Loucy (cell line): ENCODE results near the gene LPCAT2.

ENCODE experiments used
- CTCF ChIP-seq: fragments of 200-600 bp; sonication (generic); conservative IDR thresholded peaks from 2 replicates; pipeline ENCODE4 v1.5.1; 2014; ENCODE audit warnings: mild to moderate bottlenecking, antibody characterized with exemption, low read length
- EZH2phosphoT487 ChIP-seq: fragments of 200-600 bp; IDR thresholded peaks from 2 replicates; pipeline ENCODE4 v1.6.1; 2018; ENCODE audit warnings: antibody characterized with exemption, mild to moderate bottlenecking, moderate library complexity, borderline replicate concordance

GRCh38 chr16:55613613-55614335 is 104.9 kb downstream of the LPCAT2 start:
- TF ChIP-seq CTCF: no peak
- no peak for TF ChIP-seq EZH2phosphoT487
